NCI-H526 treated with DMSO at 0.1 percent for 48 hours (cell line): ENCODE measurements around the gene TLCD2.
A peak's percentile ranks its signal among the peaks of the same experiment; 100 is the strongest.
"Not testable (repeated sequence)": the region's sequence is repeated elsewhere in the genome, so short reads cannot be mapped to it uniquely, and the experiment has no call there.

Experiments
- DNase-seq: peaks from one replicate; lab custom pipeline; 2025; lab: John Stamatoyannopoulos, UW

TLCD2 gene

GRCh38 chr17:1735834-1736347 is 25.7 kb upstream of the TLCD2 start:
- no peak for DNase-seq

- DNase-seq = no peak
Observed at GRCh38 chr17:1735418-1735817, 25.2 kb upstream of the TLCD2 start.

GRCh38 chr17:1733759-1734158 is 23.6 kb upstream of the TLCD2 start:
- DNase-seq = no peak

- no peak for DNase-seq
Observed at GRCh38 chr17:1732833-1733321, 22.7 kb upstream of the TLCD2 start.

GRCh38 chr17:1732241-1732832 is 22.2 kb upstream of the TLCD2 start:
- DNase-seq = no peak

- DNase-seq = no peak
Observed at GRCh38 chr17:1731194-1731506, 21.0 kb upstream of the TLCD2 start.

- no peak for DNase-seq
Observed at GRCh38 chr17:1730326-1731193, 20.4 kb upstream of the TLCD2 start.

GRCh38 chr17:1729966-1730325 is 19.8 kb upstream of the TLCD2 start:
- no peak for DNase-seq

GRCh38 chr17:1727876-1728630 is 17.9 kb upstream of the TLCD2 start:
- no peak for DNase-seq

GRCh38 chr17:1727258-1727789 is 17.1 kb upstream of the TLCD2 start:
- no peak for DNase-seq

- DNase-seq = no peak
Observed at GRCh38 chr17:1726626-1727257, 16.6 kb upstream of the TLCD2 start.

- no peak for DNase-seq
Observed at GRCh38 chr17:1725642-1726511, 15.7 kb upstream of the TLCD2 start.

- DNase-seq = no peak
Observed at GRCh38 chr17:1724869-1725641, 14.9 kb upstream of the TLCD2 start.

GRCh38 chr17:1724351-1724868 is 14.2 kb upstream of the TLCD2 start, which contains the start of gene WDR81:
TSS of gene WDR81 (plus strand) at chr17:1724704. CDS start at chr17:1724960, 256 bp downstream.
- DNase-seq = no peak

- DNase-seq = not testable (repeated sequence)
Observed at GRCh38 chr17:1722022-1722421, 11.8 kb upstream of the TLCD2 start.

GRCh38 chr17:1720856-1721386 is 10.7 kb upstream of the TLCD2 start:
- DNase-seq = no peak

GRCh38 chr17:1718362-1719165 is 8.4 kb upstream of the TLCD2 start:
- DNase-seq = no peak

- peak; percentile 81 for DNase-seq
Observed at GRCh38 chr17:1716912-1717695, 6.9 kb upstream of the TLCD2 start.
